Keratinocyte (primary cell): Measurements from ENCODE around the gene TPM4.

Experiments
- EZH2 ChIP-seq: IDR thresholded peaks from one replicate; pipeline ENCODE4 v1.6.1; 2012; ENCODE audit warnings: inconsistent platforms, mild to moderate bottlenecking, low read length, moderate library complexity
- TF ChIP-seq, protein P1 (sequence below), 3 experiments: IDR thresholded peaks in 1 of 3; conservative IDR thresholded peaks in 1 of 3; optimal IDR thresholded peaks in 1 of 3; 2 replicates in 2 of 3; 3 replicates in 1 of 3; pipeline versions ENCODE3 to v1.5.1; 2011; ENCODE audit warnings: low read length in 3 of 3, mild to moderate bottlenecking in 3 of 3, moderate library complexity in 2 of 3, control low read depth in 1 of 3, inconsistent platforms in 1 of 3; ENCODE audit not compliant: insufficient read depth in 2 of 3; ENCODE audit errors: extremely low read depth in 1 of 3

DNA sequence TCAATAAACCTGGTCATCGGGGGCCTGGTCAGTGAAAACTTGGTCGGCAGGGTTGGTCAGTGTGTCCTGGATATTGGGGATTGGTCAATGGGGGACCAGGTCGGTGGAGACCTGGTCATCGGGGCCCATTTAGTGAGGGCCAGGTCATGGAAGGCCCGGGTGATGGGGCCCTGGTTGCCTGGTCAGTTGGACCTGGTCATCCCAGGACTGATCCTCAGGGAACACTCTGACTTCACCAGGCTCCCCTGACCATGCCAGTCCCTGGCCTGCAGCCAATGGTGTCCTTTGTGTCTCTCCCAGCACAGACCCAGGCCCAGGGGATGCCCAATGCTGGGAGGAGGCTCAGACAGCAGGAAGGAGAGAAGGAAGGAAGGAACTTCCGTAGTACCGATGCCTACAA, 42.1 kb upstream of the TPM4 start:
- TF ChIP-seq, protein P1, sequence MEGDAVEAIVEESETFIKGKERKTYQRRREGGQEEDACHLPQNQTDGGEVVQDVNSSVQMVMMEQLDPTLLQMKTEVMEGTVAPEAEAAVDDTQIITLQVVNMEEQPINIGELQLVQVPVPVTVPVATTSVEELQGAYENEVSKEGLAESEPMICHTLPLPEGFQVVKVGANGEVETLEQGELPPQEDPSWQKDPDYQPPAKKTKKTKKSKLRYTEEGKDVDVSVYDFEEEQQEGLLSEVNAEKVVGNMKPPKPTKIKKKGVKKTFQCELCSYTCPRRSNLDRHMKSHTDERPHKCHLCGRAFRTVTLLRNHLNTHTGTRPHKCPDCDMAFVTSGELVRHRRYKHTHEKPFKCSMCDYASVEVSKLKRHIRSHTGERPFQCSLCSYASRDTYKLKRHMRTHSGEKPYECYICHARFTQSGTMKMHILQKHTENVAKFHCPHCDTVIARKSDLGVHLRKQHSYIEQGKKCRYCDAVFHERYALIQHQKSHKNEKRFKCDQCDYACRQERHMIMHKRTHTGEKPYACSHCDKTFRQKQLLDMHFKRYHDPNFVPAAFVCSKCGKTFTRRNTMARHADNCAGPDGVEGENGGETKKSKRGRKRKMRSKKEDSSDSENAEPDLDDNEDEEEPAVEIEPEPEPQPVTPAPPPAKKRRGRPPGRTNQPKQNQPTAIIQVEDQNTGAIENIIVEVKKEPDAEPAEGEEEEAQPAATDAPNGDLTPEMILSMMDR (optimal IDR thresholded peaks at IDR 0.05 in 1 of 3, IDR thresholded peaks at IDR 0.05 in 1 of 3, conservative IDR thresholded peaks at IDR 0.05 in 1 of 3; ENCODE audit: extremely low read depth in 1 of 3, insufficient read depth in 2 of 3, low read length in 3 of 3), result no peak
- no peak for TF ChIP-seq EZH2
